IMR-90 (cell line): ENCODE measurements around the gene NR5A1.

ENCODE experiments used
- CHD1 ChIP-seq: IDR thresholded peaks from 2 replicates; pipeline ENCODE4 v1.6.1; 2012; ENCODE audit warnings: low read depth, low read length, improper control_type of control experiment
- CTCF ChIP-seq: conservative IDR thresholded peaks from 2 replicates; pipeline ENCODE4 v1.5.1; 2012; ENCODE audit warnings: mild to moderate bottlenecking, low read depth, low read length, improper control_type of control experiment
- FOS ChIP-seq: fragments of 150-350 bp; IDR thresholded peaks from 2 replicates; pipeline ENCODE4 v1.6.1; 2016; ENCODE audit warnings: low read depth, low read length
- MAFK ChIP-seq: IDR thresholded peaks from 2 replicates; pipeline ENCODE4 v1.6.1; 2012; ENCODE audit warnings: low read depth, low read length, improper control_type of control experiment
- NFE2L2 ChIP-seq: fragments of 150-350 bp; IDR thresholded peaks from 2 replicates; pipeline ENCODE4 v1.6.1; 2016; ENCODE audit warnings: low read depth, mild to moderate bottlenecking, low read length
- POLR2A ChIP-seq: IDR thresholded peaks from 2 replicates; pipeline ENCODE4 v1.6.1; 2012; ENCODE audit warnings: mild to moderate bottlenecking, low read depth, low read length
- RAD21 ChIP-seq: IDR thresholded peaks from 2 replicates; pipeline ENCODE4 v1.6.1; 2012; ENCODE audit warnings: low read length, improper control_type of control experiment
- RCOR1 ChIP-seq: IDR thresholded peaks from 2 replicates; pipeline ENCODE4 v1.6.1; 2012; ENCODE audit warnings: mild to moderate bottlenecking, low read length, improper control_type of control experiment; ENCODE audit not compliant: insufficient replicate concordance
- SMC3 ChIP-seq: fragments of 150-350 bp; IDR thresholded peaks from 2 replicates; pipeline ENCODE4 v1.6.1; 2016; ENCODE audit warnings: low read depth, mild to moderate bottlenecking, antibody characterized with exemption, low read length, moderate library complexity

GRCh38 chr9:124436320-124436719, 70.9 kb downstream of the NR5A1 start:
- TF ChIP-seq CTCF (no peak), RAD21 (no peak), SMC3 (no peak), RCOR1 (no peak), NFE2L2 (no peak), POLR2A (no peak), MAFK (no peak), FOS (no peak), CHD1 (no peak)
